Measurements from ENCODE around the gene ALDH4A1.

DNA sequence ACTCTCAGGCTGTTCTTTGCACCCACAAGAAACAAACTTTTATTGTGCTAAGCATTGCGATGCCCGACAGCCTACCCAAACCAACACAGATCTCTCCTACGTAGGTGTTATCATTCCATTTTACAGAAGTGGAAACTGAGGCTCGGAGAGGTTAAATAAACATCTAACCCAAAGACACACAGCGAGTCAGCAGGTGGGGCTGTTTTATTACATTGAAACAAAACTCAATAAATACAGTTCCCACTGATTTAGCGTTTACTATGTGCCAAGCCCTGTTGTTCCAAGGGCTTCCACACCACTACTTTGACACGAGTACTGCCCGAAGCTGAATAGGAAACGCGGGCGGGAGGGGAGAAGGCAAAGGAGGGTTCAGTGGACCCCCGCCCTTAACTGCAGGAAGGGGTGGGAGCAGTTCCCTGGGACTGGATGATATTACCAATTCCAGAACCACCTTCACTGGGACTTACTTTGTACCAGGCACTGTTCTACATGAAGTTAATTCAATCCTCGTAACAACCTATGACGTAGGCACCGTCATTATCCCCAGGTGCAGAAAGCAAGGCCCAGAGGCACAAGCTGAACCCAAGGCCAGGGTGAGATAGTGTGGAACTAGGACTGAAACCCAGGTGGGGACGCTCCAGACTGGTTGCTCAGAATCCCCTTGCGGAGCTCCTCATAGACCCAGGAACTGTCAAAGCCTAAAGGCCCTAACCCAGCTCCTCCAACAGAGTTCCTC is 19.3 kb upstream of the ALDH4A1 start:
- TF ChIP-seq, protein P1, sequence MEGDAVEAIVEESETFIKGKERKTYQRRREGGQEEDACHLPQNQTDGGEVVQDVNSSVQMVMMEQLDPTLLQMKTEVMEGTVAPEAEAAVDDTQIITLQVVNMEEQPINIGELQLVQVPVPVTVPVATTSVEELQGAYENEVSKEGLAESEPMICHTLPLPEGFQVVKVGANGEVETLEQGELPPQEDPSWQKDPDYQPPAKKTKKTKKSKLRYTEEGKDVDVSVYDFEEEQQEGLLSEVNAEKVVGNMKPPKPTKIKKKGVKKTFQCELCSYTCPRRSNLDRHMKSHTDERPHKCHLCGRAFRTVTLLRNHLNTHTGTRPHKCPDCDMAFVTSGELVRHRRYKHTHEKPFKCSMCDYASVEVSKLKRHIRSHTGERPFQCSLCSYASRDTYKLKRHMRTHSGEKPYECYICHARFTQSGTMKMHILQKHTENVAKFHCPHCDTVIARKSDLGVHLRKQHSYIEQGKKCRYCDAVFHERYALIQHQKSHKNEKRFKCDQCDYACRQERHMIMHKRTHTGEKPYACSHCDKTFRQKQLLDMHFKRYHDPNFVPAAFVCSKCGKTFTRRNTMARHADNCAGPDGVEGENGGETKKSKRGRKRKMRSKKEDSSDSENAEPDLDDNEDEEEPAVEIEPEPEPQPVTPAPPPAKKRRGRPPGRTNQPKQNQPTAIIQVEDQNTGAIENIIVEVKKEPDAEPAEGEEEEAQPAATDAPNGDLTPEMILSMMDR (IDR thresholded peaks at IDR 0.05), result peak in 3 of 4 experiments; percentile 24 to 52 (median 40)
- no peak for TF ChIP-seq POLR2AphosphoS5 (IDR thresholded peaks at IDR 0.05)
- no peak for TF ChIP-seq EP300 (IDR thresholded peaks at IDR 0.05)

Measured in gastroesophageal sphincter (tissue), 3 donors.